Esophagus muscularis mucosa (tissue), 4 donors: ENCODE results near the gene RNF225.

Experiments
- CTCF ChIP-seq, 3 experiments: fragments of 200-600 bp in 2 of 3; fragments of 450-650 bp in 1 of 3; sonication (generic) in 2 of 3; IDR thresholded peaks; one replicate each; pipeline ENCODE4 v1.5.1; 2017 to 2019; ENCODE audit warnings: antibody characterized with exemption in 3 of 3, mild to moderate bottlenecking in 2 of 3, moderate library complexity in 1 of 3
- EP300 ChIP-seq: sonication (generic); formaldehyde crosslinking; IDR thresholded peaks from one replicate; pipeline ENCODE4 v1.6.1; 2017; ENCODE audit warnings: antibody characterized with exemption
- POLR2AphosphoS5 ChIP-seq, 2 donors: sonication (generic); formaldehyde crosslinking; IDR thresholded peaks; one replicate each; pipeline ENCODE4 v1.6.1; 2017; ENCODE audit warnings: antibody characterized with exemption in 2 of 2

- TF ChIP-seq POLR2AphosphoS5 (IDR thresholded peaks at IDR 0.05), result no peak
- no peak for TF ChIP-seq CTCF (IDR thresholded peaks at IDR 0.05)
- TF ChIP-seq EP300, result no peak
These were observed 28.6 kb upstream of the RNF225 start for GRCh38 chr19:58366585-58367430.
